Common myeloid progenitor, CD34-positive (primary cell): Measurements from ENCODE around the gene TRIM62.
A peak's percentile ranks its signal among the peaks of the same experiment; 100 is the strongest.

Source experiments
- CTCF ChIA-PET: fragments of 350-600 bp; sonication (Branson Sonifier 250); formaldehyde crosslinking; loops from one replicate; lab custom pipeline; 2021; ENCODE audit warnings: antibody characterized with exemption; lab: Charles Lee
- POLR2A ChIA-PET: fragments of 350-600 bp; sonication (Branson Sonifier 250); formaldehyde crosslinking; loops from one replicate; lab custom pipeline; 2021; ENCODE audit warnings: antibody characterized with exemption; lab: Charles Lee
- DNase-seq, 3 donors: peaks; one replicate each; pipeline versions ENCODE4 v3.0.0 to v3.0.0-alpha.2; 2013
- H3K27ac ChIP-seq, 2 experiments: 1 replicate in 1 of 2; 2 replicates in 1 of 2; pipeline ENCODE4 v1.7.0; 2013; ENCODE audit warnings: inconsistent platforms in 2 of 2, low read length in 2 of 2, mild to moderate bottlenecking in 2 of 2, low read depth in 1 of 2, moderate library complexity in 1 of 2; ENCODE audit not compliant: severe bottlenecking in 2 of 2, insufficient read depth in 1 of 2, poor library complexity in 1 of 2
- H3K27me3 ChIP-seq, 5 experiments: replicated peaks in 2 of 5; 1 replicate in 3 of 5; 2 replicates in 2 of 5; pipeline versions ENCODE4 v1.6.1 to v1.7.0; 2013; ENCODE audit warnings: low read length in 4 of 5, mild to moderate bottlenecking in 2 of 5, moderate library complexity in 2 of 5, inconsistent platforms in 1 of 5; ENCODE audit not compliant: insufficient read depth in 5 of 5, control insufficient read depth in 4 of 5
- H3K36me3 ChIP-seq, 4 experiments: 1 replicate in 2 of 4; 2 replicates in 2 of 4; pipeline versions ENCODE4 v1.6.1 to v1.7.0; 2013; ENCODE audit warnings: low read length in 3 of 4, control low read depth in 1 of 4, mild to moderate bottlenecking in 1 of 4; ENCODE audit not compliant: control insufficient read depth in 4 of 4, insufficient read depth in 4 of 4
- H3K4me1 ChIP-seq, 4 experiments: 1 replicate in 3 of 4; 2 replicates in 1 of 4; pipeline versions ENCODE4 v1.6.1 to v1.7.1; 2013; ENCODE audit warnings: low read length in 3 of 4, mild to moderate bottlenecking in 3 of 4, control low read depth in 1 of 4, inconsistent platforms in 1 of 4, moderate library complexity in 1 of 4; ENCODE audit not compliant: control insufficient read depth in 4 of 4, insufficient read depth in 4 of 4; ENCODE audit errors: control extremely low read depth in 1 of 4
- H3K4me3 ChIP-seq, 7 experiments: 1 replicate in 4 of 7; 2 replicates in 3 of 7; pipeline versions ENCODE4 v1.5.1 to v1.7.0; 2013; ENCODE audit warnings: mild to moderate bottlenecking in 7 of 7, low read length in 6 of 7, moderate library complexity in 6 of 7, inconsistent platforms in 2 of 7, low read depth in 2 of 7, control low read depth in 1 of 7; ENCODE audit not compliant: insufficient read depth in 4 of 7, control insufficient read depth in 1 of 7; ENCODE audit errors: extremely low read depth in 1 of 7
- H3K9me3 ChIP-seq, 5 experiments: 1 replicate in 4 of 5; 2 replicates in 1 of 5; pipeline versions ENCODE4 v1.6.1 to v1.7.1; 2013; ENCODE audit warnings: low read length in 4 of 5, mild to moderate bottlenecking in 2 of 5, inconsistent platforms in 1 of 5, low read depth in 1 of 5, moderate library complexity in 1 of 5; ENCODE audit not compliant: control insufficient read depth in 4 of 5, insufficient read depth in 2 of 5; ENCODE audit errors: control extremely low read depth in 1 of 5
- whole genome bisulfite sequencing: methylation state at CpG from one replicate; pipeline ENCODE4 v1.1.5; 2013; ENCODE audit not compliant: insufficient coverage; 5-methylcytosine and 5-hydroxymethylcytosine counted together

Gene TRIM62

GRCh38 chr1:33120436-33121231 lies 61.2 kb downstream of the TRIM62 start:
- H3K4me3 ChIP-seq = no peak overlapping the region
- ChIA-PET CTCF (interaction anchor here (1.1 kb wide), 1 partner anchor 18 kb away, joined by 3 read pairs; no protein-coding TSS in a partner anchor), POLR2A (no interaction called here)
- no peaks in the 10 kb centered on the region for H3K36me3 ChIP-seq
- H3K4me1 ChIP-seq = peaks cover 0 to 5% (median 0%) of the 10 kb centered on the region in 4 experiments
- 98% methylated on average over 6 of the region's 8 CpGs for WGBS
- no peaks in the 10 kb centered on the region for H3K9me3 ChIP-seq
- H3K27ac ChIP-seq = no peak overlapping the region
- H3K27me3 ChIP-seq = no peaks in the 10 kb centered on the region
- no peak for DNase-seq

GRCh38 chr1:33119532-33120217 lies 62.2 kb downstream of the TRIM62 start:
- POLR2A ChIA-PET = no interaction called here
- Histone ChIP-seq H3K4me3 (no peak overlapping the region), H3K27ac (no peak overlapping the region), H3K4me1 (peaks cover 0 to 5% (median 0%) of the 10 kb centered on the region in 4 experiments), H3K9me3 (no peaks in the 10 kb centered on the region), H3K27me3 (no peaks in the 10 kb centered on the region), H3K36me3 (no peaks in the 10 kb centered on the region)
- CTCF ChIA-PET = interaction anchor here (1.1 kb wide), 1 partner anchor 17 kb away, joined by 3 read pairs; no protein-coding TSS in a partner anchor
- no peak for DNase-seq
- WGBS = 99% methylated on average over 15 of the region's 16 CpGs

- POLR2A ChIA-PET = no interaction called here
- H3K36me3 ChIP-seq = no peaks in the 10 kb centered on the region
These were observed 62.8 kb downstream of the TRIM62 start for GRCh38 chr1:33119050-33119449.

GRCh38 chr1:33118274-33118673 lies 63.6 kb downstream of the TRIM62 start:
- DNase-seq = no peak
- CTCF ChIA-PET = interaction anchor here (0.8 kb wide), 1 partner anchor 9 kb away, joined by 3 read pairs; no protein-coding TSS in a partner anchor

More at GRCh38 chr1:33119050-33119449, 62.8 kb downstream of the TRIM62 start:
- Histone ChIP-seq H3K4me1 (peaks cover 0 to 5% (median 0%) of the 10 kb centered on the region in 4 experiments), H3K27me3 (no peaks in the 10 kb centered on the region), H3K27ac (no peak overlapping the region), H3K9me3 (no peaks in the 10 kb centered on the region), H3K4me3 (no peak overlapping the region)
- 100% methylated on average over 1 of the region's 2 CpGs for WGBS
- CTCF ChIA-PET = no interaction called here
- DNase-seq = no peak

GRCh38 chr1:33117440-33118085 lies 64.3 kb downstream of the TRIM62 start:
- Histone ChIP-seq H3K4me1 (peaks cover 0 to 5% (median 0%) of the 10 kb centered on the region in 4 experiments), H3K27me3 (no peaks in the 10 kb centered on the region), H3K4me3 (no peak overlapping the region), H3K9me3 (no peaks in the 10 kb centered on the region), H3K36me3 (no peaks in the 10 kb centered on the region), H3K27ac (no peak overlapping the region)
- ChIA-PET CTCF (interaction anchor here (0.8 to 1.3 kb wide), 2 partner anchors 9 to 24 kb away, joined by 3 read pairs; no protein-coding TSS in a partner anchor), POLR2A (no interaction called here)
- no peak for DNase-seq
- WGBS = 98% methylated on average over 13 of the region's 13 CpGs

More at GRCh38 chr1:33118274-33118673, 63.6 kb downstream of the TRIM62 start:
- Histone ChIP-seq H3K36me3 (no peaks in the 10 kb centered on the region), H3K9me3 (no peaks in the 10 kb centered on the region), H3K27me3 (no peaks in the 10 kb centered on the region), H3K4me1 (peaks cover 0 to 5% (median 0%) of the 10 kb centered on the region in 4 experiments), H3K27ac (no peak overlapping the region), H3K4me3 (no peak overlapping the region)
- POLR2A ChIA-PET = no interaction called here
- 98% methylated on average over 4 of the region's 4 CpGs for WGBS

GRCh38 chr1:33111965-33112364 lies 69.9 kb downstream of the TRIM62 start:
- ChIA-PET CTCF (interaction anchor here (1.0 to 2.2 kb wide), 2 partner anchors 11 to 343 kb away, joined by 3 to 8 read pairs; no protein-coding TSS in a partner anchor), POLR2A (no interaction called here)
- peak; percentile 60 to 78 (median 74) for DNase-seq
- H3K4me1 ChIP-seq = no peaks in the 10 kb centered on the region
- no CpG with 5 or more reads among the region's 3 CpGs for WGBS
- no peak overlapping the region for H3K4me3 ChIP-seq
- H3K27me3 ChIP-seq = no peaks in the 10 kb centered on the region
- no peaks in the 10 kb centered on the region for H3K36me3 ChIP-seq
- H3K27ac ChIP-seq = no peak overlapping the region
- peaks cover 0 to 12% (median 4%) of the 10 kb centered on the region in 5 experiments for H3K9me3 ChIP-seq
